Keratinocyte (primary cell): ENCODE results near the gene CAPN5. TPM values are rescaled to one million over a fixed set of nuclear protein-coding genes. Genes with fewer than 3 reads are reported as not detected.

Experiments used
- DNase-seq: peaks from one replicate; pipeline ENCODE4 v3.0.0-alpha.2; 2011; ENCODE audit warnings: low read depth, missing footprints, low spot score
- FAIRE-seq: peaks from 2 replicates; lab custom pipeline; 2011; peaks lifted over from hg19 to GRCh38; lab: Jason Lieb, UNC
- H2AFZ ChIP-seq: 2 replicates; pipeline ENCODE4 v1.6.0; 2012; ENCODE audit warnings: low read length, control low read depth, inconsistent platforms; ENCODE audit not compliant: control insufficient read depth
- H3K27ac ChIP-seq: 2 replicates; pipeline ENCODE4 v1.5.1; 2011; ENCODE audit warnings: low read length; ENCODE audit not compliant: control insufficient read depth, insufficient read depth
- H3K27me3 ChIP-seq: 3 replicates; pipeline ENCODE4 v1.6.0; 2011; ENCODE audit warnings: low read length; ENCODE audit not compliant: control insufficient read depth, insufficient read depth; ENCODE audit errors: extremely low read depth
- H3K36me3 ChIP-seq, 2 experiments: 2 replicates in 1 of 2; 3 replicates in 1 of 2; pipeline ENCODE4 v1.5.1; 2011; ENCODE audit warnings: low read length in 2 of 2, mild to moderate bottlenecking in 1 of 2; ENCODE audit not compliant: control insufficient read depth in 2 of 2, insufficient read depth in 2 of 2; ENCODE audit errors: extremely low read depth in 1 of 2
- H3K4me1 ChIP-seq: 3 replicates; pipeline ENCODE4 v1.5.1; 2011; ENCODE audit warnings: low read length; ENCODE audit not compliant: control insufficient read depth, insufficient read depth; ENCODE audit errors: extremely low read depth
- H3K4me2 ChIP-seq: 3 replicates; pipeline ENCODE4 v1.6.0; 2011; ENCODE audit warnings: low read depth, low read length; ENCODE audit not compliant: control insufficient read depth, insufficient read depth; ENCODE audit errors: extremely low read depth
- H3K4me3 ChIP-seq, 3 experiments: fragments of 200-600 bp in 1 of 3; sonication (generic) in 1 of 3; 2 replicates in 2 of 3; 3 replicates in 1 of 3; pipeline ENCODE4 v1.5.1; 2011 to 2016; ENCODE audit warnings: low read length in 3 of 3, mild to moderate bottlenecking in 3 of 3, control low read depth in 2 of 3, inconsistent platforms in 1 of 3, low read depth in 1 of 3, mixed read lengths in 1 of 3, mixed run types in 1 of 3, moderate library complexity in 1 of 3; ENCODE audit not compliant: control insufficient read depth in 2 of 3, insufficient read depth in 2 of 3; ENCODE audit errors: extremely low read depth in 1 of 3
- H3K79me2 ChIP-seq: 2 replicates; pipeline ENCODE4 v1.6.0; 2012; ENCODE audit warnings: low read length; ENCODE audit not compliant: control insufficient read depth, insufficient read depth
- H3K9ac ChIP-seq: 3 replicates; pipeline ENCODE4 v1.6.0; 2011; ENCODE audit warnings: low read length; ENCODE audit not compliant: control insufficient read depth, insufficient read depth; ENCODE audit errors: extremely low read depth
- H3K9me1 ChIP-seq: 3 replicates; pipeline ENCODE4 v1.6.0; 2011; ENCODE audit warnings: low read length; ENCODE audit not compliant: control insufficient read depth, insufficient read depth; ENCODE audit errors: extremely low read depth
- H3K9me3 ChIP-seq: 2 replicates; pipeline ENCODE4 v1.5.1; 2012; ENCODE audit warnings: low read depth, low read length; ENCODE audit not compliant: control insufficient read depth
- H4K20me1 ChIP-seq: 3 replicates; pipeline ENCODE4 v1.6.0; 2011; ENCODE audit warnings: low read length; ENCODE audit not compliant: control insufficient read depth, insufficient read depth; ENCODE audit errors: extremely low read depth
- CTCF ChIP-seq, 3 experiments: IDR thresholded peaks in 1 of 3; conservative IDR thresholded peaks in 1 of 3; optimal IDR thresholded peaks in 1 of 3; 2 replicates in 2 of 3; 3 replicates in 1 of 3; pipeline versions ENCODE3 to v1.5.1; 2011; ENCODE audit warnings: low read length in 3 of 3, mild to moderate bottlenecking in 3 of 3, moderate library complexity in 2 of 3, control low read depth in 1 of 3, inconsistent platforms in 1 of 3; ENCODE audit not compliant: insufficient read depth in 2 of 3; ENCODE audit errors: extremely low read depth in 1 of 3
- EZH2 ChIP-seq: IDR thresholded peaks from one replicate; pipeline ENCODE4 v1.6.1; 2012; ENCODE audit warnings: inconsistent platforms, mild to moderate bottlenecking, low read length, moderate library complexity
- dilution Hi-C: fragments of 300-500 bp; cut with MboI; formaldehyde crosslinking; loops from one replicate; pipeline ENCODE4 v1.7.0; 2020; ENCODE audit warnings: low sequenced_read_pairs; ENCODE audit not compliant: extremely low pct_ligation_motif_present
- polyA plus RNA-seq, 5 experiments: library from polyadenylated mRNA; depleted of rRNA in 3 of 5; stranded (reverse) in 3 of 5; stranded (forward) in 1 of 5; unstranded in 1 of 5; fragments of >200 nt; gene quantifications; 1 replicate in 1 of 5; 2 replicates in 3 of 5; 3 replicates in 1 of 5; pipeline versions ENCODE4 v1.2.1 to v1.2.3, GENCODE V29; 2011 to 2012; ENCODE audit warnings: missing spikeins in 2 of 5, low read depth in 1 of 5, low replicate concordance in 1 of 5

The CAPN5 gene
- polyA plus RNA-seq, 1 donor (not counting 4 experiments of a cell fraction or from before 2014, with no cell fraction given): 1.2 TPM

GRCh38 chr11:77063861-77064260 lies 2.9 kb upstream of the CAPN5 start:
- dilution Hi-C loops: no loop called here
- Histone ChIP-seq H3K9me3 (no peaks in the 10 kb centered on the region), H3K27ac (no peak overlapping the region), H4K20me1 (no peaks in the 10 kb centered on the region), H3K4me1 (peaks cover 8% of the 10 kb centered on the region), H3K9ac (no peak overlapping the region), H3K27me3 (peaks cover 8% of the 10 kb centered on the region), H3K4me3 (no peak overlapping the region), H3K9me1 (peaks cover 2% of the 10 kb centered on the region), H2AFZ (no peak overlapping the region), H3K36me3 (no peaks in the 10 kb centered on the region), H3K4me2 (no peak overlapping the region), H3K79me2 (no peaks in the 10 kb centered on the region)
- TF ChIP-seq EZH2 (no peak), CTCF (optimal IDR thresholded peaks at IDR 0.05 in 1 of 3, IDR thresholded peaks at IDR 0.05 in 1 of 3, conservative IDR thresholded peaks at IDR 0.05 in 1 of 3; ENCODE audit: extremely low read depth in 1 of 3, insufficient read depth in 2 of 3, low read length in 3 of 3) (no peak)
- DNase-seq (no peak), FAIRE-seq (no peak)

GRCh38 chr11:77064648-77065217 lies 2.0 kb upstream of the CAPN5 start:
- no peak for DNase-seq
- TF ChIP-seq EZH2: no peak
- TF ChIP-seq CTCF (optimal IDR thresholded peaks at IDR 0.05 in 1 of 3, IDR thresholded peaks at IDR 0.05 in 1 of 3, conservative IDR thresholded peaks at IDR 0.05 in 1 of 3; ENCODE audit: extremely low read depth in 1 of 3, insufficient read depth in 2 of 3, low read length in 3 of 3): no peak
- H3K4me3 ChIP-seq: no peak overlapping the region
- peaks cover 8% of the 10 kb centered on the region for H3K4me1 ChIP-seq
- no peaks in the 10 kb centered on the region for H4K20me1 ChIP-seq
- peaks cover 2% of the 10 kb centered on the region for H3K9me1 ChIP-seq
- no peaks in the 10 kb centered on the region for H3K9me3 ChIP-seq
- dilution Hi-C loops: no loop called here
- H3K27me3 ChIP-seq: peaks cover 16% of the 10 kb centered on the region
- H3K4me2 ChIP-seq: no peak overlapping the region
- no peak overlapping the region for H3K27ac ChIP-seq
- no peak overlapping the region for H2AFZ ChIP-seq
- no peak for FAIRE-seq
- H3K79me2 ChIP-seq: no peaks in the 10 kb centered on the region
- no peak overlapping the region for H3K9ac ChIP-seq
- H3K36me3 ChIP-seq: no peaks in the 10 kb centered on the region
